GM23338 (cell line): ENCODE data around the gene CYB561D1. TPM values are rescaled to one million over a fixed set of nuclear protein-coding genes. Genes with fewer than 3 reads are reported as not detected.

Experiments
- ATAC-seq: fragments of 200-7000 bp; cut with Tn5 transposase; 3 replicates; pipeline ENCODE4 v1.9.1; 2020
- DNase-seq: peaks from one replicate; pipeline ENCODE4 v3.0.0-alpha.2; 2015; ENCODE audit warnings: low spot score
- H2AFZ ChIP-seq: fragments of 200-600 bp; sonication (generic); 2 replicates; pipeline ENCODE4 v1.8.0; 2016; ENCODE audit warnings: antibody characterized with exemption, mild to moderate bottlenecking, moderate library complexity
- H3F3A ChIP-seq: fragments of 200-600 bp; sonication (generic); replicated peaks from 2 replicates; pipeline ENCODE4 v1.8.0; 2017; ENCODE audit warnings: antibody characterized with exemption, mixed run types, low read depth
- H3K27ac ChIP-seq: fragments of 200-600 bp; sonication (generic); 2 replicates; pipeline ENCODE4 v1.6.1; 2016; ENCODE audit warnings: low read depth
- H3K27me3 ChIP-seq: fragments of 200-600 bp; sonication (generic); 2 replicates; pipeline ENCODE4 v1.8.0; 2016; ENCODE audit warnings: mild to moderate bottlenecking, mixed run types, moderate library complexity; ENCODE audit not compliant: insufficient read depth
- H3K36me3 ChIP-seq: fragments of 200-600 bp; sonication (generic); 2 replicates; pipeline ENCODE4 v1.8.0; 2016; ENCODE audit warnings: mild to moderate bottlenecking; ENCODE audit not compliant: insufficient read depth
- H3K4me1 ChIP-seq: fragments of 200-600 bp; sonication (generic); 2 replicates; pipeline ENCODE4 v1.8.0; 2016; ENCODE audit warnings: mild to moderate bottlenecking, moderate library complexity; ENCODE audit not compliant: insufficient read depth
- H3K4me2 ChIP-seq: fragments of 200-600 bp; sonication (generic); 2 replicates; pipeline ENCODE4 v1.7.1; 2017; ENCODE audit warnings: mixed run types
- H3K4me3 ChIP-seq: fragments of 200-600 bp; sonication (generic); 2 replicates; pipeline ENCODE4 v1.6.1; 2016; ENCODE audit warnings: mixed run types
- H3K79me2 ChIP-seq: fragments of 200-600 bp; sonication (generic); replicated peaks from 2 replicates; pipeline ENCODE4 v1.8.0; 2017; ENCODE audit warnings: mild to moderate bottlenecking; ENCODE audit not compliant: insufficient read depth
- H3K9me2 ChIP-seq: fragments of 200-600 bp; sonication (generic); 2 replicates; pipeline ENCODE4 v1.8.0; 2017; ENCODE audit not compliant: insufficient read depth
- H4K20me1 ChIP-seq: fragments of 200-600 bp; sonication (generic); replicated peaks from 2 replicates; pipeline ENCODE4 v1.8.0; 2017; ENCODE audit warnings: mild to moderate bottlenecking; ENCODE audit not compliant: insufficient read depth
- H3K27ac Mint-ChIP-seq: 2 replicates; pipeline ENCODE4 v1.8.0; 2020; ENCODE audit warnings: inconsistent platforms, mild to moderate bottlenecking, moderate library complexity, mixed read lengths
- H3K27me3 Mint-ChIP-seq: 3 replicates; pipeline ENCODE4 v1.8.0; 2022; ENCODE audit warnings: low read depth, mild to moderate bottlenecking, moderate library complexity, mixed read lengths, inconsistent platforms; ENCODE audit not compliant: insufficient read depth, poor library complexity
- H3K36me3 Mint-ChIP-seq: 3 replicates; pipeline ENCODE4 v1.8.0; 2021; ENCODE audit warnings: low read depth, mild to moderate bottlenecking, inconsistent platforms, moderate library complexity, mixed read lengths
- H3K4me1 Mint-ChIP-seq: 3 replicates; pipeline ENCODE4 v1.8.0; 2020; ENCODE audit warnings: mild to moderate bottlenecking, inconsistent platforms, mixed read lengths
- H3K4me3 Mint-ChIP-seq: 3 replicates; pipeline ENCODE4 v1.8.0; 2021; ENCODE audit warnings: moderate library complexity, mild to moderate bottlenecking, inconsistent platforms, mixed read lengths
- H3K9me3 Mint-ChIP-seq: 3 replicates; pipeline ENCODE4 v1.8.0; 2020; ENCODE audit warnings: moderate library complexity, mild to moderate bottlenecking, inconsistent platforms, mixed read lengths
- CREB1 ChIP-seq: fragments of 250-450 bp; sonication (Bioruptor Pico); IDR thresholded peaks from 2 replicates; pipeline ENCODE4 v1.5.0; 2020; ENCODE audit warnings: low read depth, mild to moderate bottlenecking, moderate library complexity
- CTCF ChIP-seq, 2 experiments: fragments of 200-600 bp in 1 of 2; sonication (generic) in 1 of 2; conservative IDR thresholded peaks; 2 replicates each; pipeline versions ENCODE4 v1.5.1 to v1.6.1; 2016 to 2017; ENCODE audit warnings: antibody characterized with exemption in 2 of 2, low read depth in 2 of 2, mild to moderate bottlenecking in 2 of 2, moderate library complexity in 1 of 2
- ETS1 ChIP-seq: IDR thresholded peaks from 2 replicates; pipeline ENCODE4 v1.6.1; 2016; ENCODE audit warnings: antibody characterized with exemption
- POLR2AphosphoS5 ChIP-seq: IDR thresholded peaks from 2 replicates; pipeline ENCODE4 v1.6.1; 2016; ENCODE audit warnings: antibody characterized with exemption, low read depth
- ZNF462 ChIP-seq: fragments of 250-450 bp; sonication (Bioruptor Pico); IDR thresholded peaks from 2 replicates; pipeline ENCODE4 v1.5.0; 2020; ENCODE audit warnings: mild to moderate bottlenecking, moderate library complexity
- long read RNA-seq: library from polyadenylated mRNA; unstranded; transcript quantifications from one replicate; pipeline ENCODE4 v2.0.0, GENCODE V29; 2020; ENCODE audit not compliant: unreplicated experiment
- polyA plus RNA-seq: library from polyadenylated mRNA; unstranded; fragments of >200 nt; fragmentation: Nextera tagmentation; extraction: Ambion mirVana; gene quantifications from 2 replicates; pipeline ENCODE4 v1.2.1, GENCODE V29; 2016
- total RNA-seq: library from RNA; depleted of rRNA; stranded (reverse); fragments of >200 nt; shearing (Covaris generic); gene quantifications from 2 replicates; pipeline ENCODE4 v1.2.3, GENCODE V29; 2014; rRNA removed

CYB561D1 gene, protein sequence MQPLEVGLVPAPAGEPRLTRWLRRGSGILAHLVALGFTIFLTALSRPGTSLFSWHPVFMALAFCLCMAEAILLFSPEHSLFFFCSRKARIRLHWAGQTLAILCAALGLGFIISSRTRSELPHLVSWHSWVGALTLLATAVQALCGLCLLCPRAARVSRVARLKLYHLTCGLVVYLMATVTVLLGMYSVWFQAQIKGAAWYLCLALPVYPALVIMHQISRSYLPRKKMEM
- total RNA-seq = 2.7 and 4.4 TPM in 2 replicates
- polyA plus RNA-seq = 0.89 and 0.95 TPM in 2 replicates
- long read RNA-seq = 0 reads

DNA sequence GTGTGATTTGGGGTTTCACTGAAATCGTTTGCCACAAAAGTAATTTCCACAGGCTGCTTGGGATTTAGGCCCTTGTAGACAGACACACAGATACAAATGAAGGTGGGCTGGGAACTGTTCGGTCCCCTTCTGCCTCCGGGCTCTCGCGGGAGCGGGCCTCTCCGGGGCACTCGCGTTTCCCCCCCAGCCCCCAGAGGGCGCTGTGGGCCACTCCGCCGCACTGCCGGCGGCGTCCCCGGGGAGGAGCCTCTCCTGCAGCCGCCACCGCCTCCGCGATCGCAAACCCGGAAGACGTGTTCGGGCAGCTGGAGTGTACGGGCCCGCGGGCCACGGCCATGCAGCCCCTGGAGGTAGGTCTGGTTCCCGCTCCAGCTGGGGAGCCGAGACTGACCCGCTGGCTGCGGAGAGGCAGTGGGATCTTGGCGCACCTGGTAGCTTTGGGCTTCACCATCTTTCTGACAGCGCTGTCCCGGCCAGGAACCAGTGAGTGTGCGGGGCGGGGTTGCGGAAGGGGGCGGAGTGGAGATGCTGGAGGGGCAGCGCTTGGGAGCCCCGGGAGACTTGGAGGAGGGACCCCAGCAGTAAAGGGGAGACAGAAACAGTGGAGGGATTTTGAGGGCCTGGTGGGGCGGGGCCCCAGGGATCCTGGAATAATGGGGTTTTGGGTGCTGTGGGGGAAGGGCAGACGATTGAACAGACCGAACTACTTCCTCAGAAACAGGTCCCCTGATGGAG is at the start of gene CYB561D1:
CYB561D1 (plus strand) TSS at position 290 of the 735 bp plus-strand sequence; CDS start at position 336, 46 bp downstream.
- Mint-ChIP-seq H3K27ac (peak within 1 kb of the TSS; percentile 70; the same call in 1 of the 2 replicates), H3K27me3 (peaks cover 18% of the 10 kb centered on the region), H3K4me1 (peaks cover 14% of the 10 kb centered on the region), H3K4me3 (peak within 1 kb of the TSS; percentile 93), H3K9me3 (no peaks in the 10 kb centered on the region), H3K36me3 (peaks cover 12% of the 10 kb centered on the region; the same call in 2 of the 3 replicates)
- peak; percentile 83 to 85 for TF ChIP-seq CTCF (conservative IDR thresholded peaks at IDR 0.05; ENCODE audit: low read depth in 2 of 2)
- TF ChIP-seq POLR2AphosphoS5 = peak; percentile 67
- TF ChIP-seq ZNF462 (CRISPR knock-in tag) = no peak
- 0 out of 2 replicates have a peak, but pooled peaks have one; percentile 42 for TF ChIP-seq ETS1
- peak; percentile 45; the same call in 1 of the 2 replicates for TF ChIP-seq CREB1 (CRISPR knock-in tag)
- peak within 1 kb of the TSS; percentile 95 for H3K4me3 ChIP-seq
- H3K27me3 ChIP-seq = no peaks in the 10 kb centered on the region
- H2AFZ ChIP-seq = peak within 1 kb of the TSS; percentile 94
- peak within 1 kb of the TSS; percentile 66; the same call in 1 of the 2 replicates for H3K27ac ChIP-seq
- DNase-seq = peak; percentile 89
- no peaks in the 10 kb centered on the region; the same call in 1 of the 2 replicates for H3F3A ChIP-seq
- H3K4me2 ChIP-seq = peak within 1 kb of the TSS; percentile 77
- peaks cover 12% of the 10 kb centered on the region for H3K4me1 ChIP-seq
- no peaks in the 10 kb centered on the region for H3K79me2 ChIP-seq
- no peaks in the 10 kb centered on the region for H4K20me1 ChIP-seq
- no peaks in the 10 kb centered on the region for H3K9me2 ChIP-seq
- no peaks in the 10 kb centered on the region for H3K36me3 ChIP-seq
- ATAC-seq = peak; percentile 81
